ENCODE measurements around the gene KRTAP6-1. TPM values are rescaled to one million over a fixed set of nuclear protein-coding genes. Genes with fewer than 3 reads are reported as not detected.

KRTAP6-1 gene
- total RNA-seq, 1 donor from 2014 or later, result not detected

DNA sequence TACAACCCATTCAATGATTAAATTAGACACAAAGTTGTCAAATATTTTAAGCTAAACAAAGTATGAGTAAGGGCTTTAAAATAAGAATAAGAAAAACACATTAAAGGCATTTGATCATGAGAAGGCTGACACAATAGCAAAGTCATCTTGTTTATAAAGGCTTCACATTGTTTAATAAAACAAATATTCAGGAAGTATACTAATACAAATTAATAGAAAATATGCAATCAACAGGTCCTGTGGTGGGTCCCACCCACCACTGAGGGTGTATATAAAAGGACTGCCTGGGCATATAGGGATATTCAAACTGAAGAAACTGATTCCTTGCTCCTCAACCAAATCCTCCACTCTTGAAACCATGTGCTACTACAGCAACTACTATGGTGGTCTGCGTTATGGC lies 21.2 kb upstream of the KRTAP6-1 start, which contains the start of gene KRTAP20-2:
Gene KRTAP20-2 (plus strand): TSS at position 301 of the 400 bp plus-strand sequence. CDS start 58 bp downstream, at position 359.
- Mint-ChIP-seq H3K36me3 (ENCODE audit: low read depth) (no peaks in the 10 kb centered on the region), H3K4me1 (ENCODE audit: low read depth) (no peaks in the 10 kb centered on the region), H3K4me3 (ENCODE audit: unreplicated experiment) (no peak within 1 kb of the TSS), H3K27ac (ENCODE audit: unreplicated experiment) (no peak within 1 kb of the TSS), H3K27me3 (ENCODE audit: low read depth) (no peaks in the 10 kb centered on the region), H3K9me3 (ENCODE audit: low read depth) (peaks cover 10% of the 10 kb centered on the region)
- TF ChIP-seq CTCF (IDR thresholded peaks at IDR 0.05), result no peak
- no peak for DNase-seq (ENCODE audit: low spot score)

- no peak for TF ChIP-seq CTCF (IDR thresholded peaks at IDR 0.05)
- Mint-ChIP-seq H3K27ac (ENCODE audit: unreplicated experiment) (no peak overlapping the region), H3K4me3 (ENCODE audit: unreplicated experiment) (no peak overlapping the region), H3K36me3 (ENCODE audit: low read depth) (no peaks in the 10 kb centered on the region), H3K4me1 (ENCODE audit: low read depth) (no peaks in the 10 kb centered on the region), H3K27me3 (ENCODE audit: low read depth) (no peaks in the 10 kb centered on the region), H3K9me3 (ENCODE audit: low read depth) (peaks cover 22% of the 10 kb centered on the region)
- no peak for DNase-seq (ENCODE audit: low spot score)
These were observed 15.5 kb upstream of the KRTAP6-1 start for GRCh38 chr21:30629200-30629599.

DNA sequence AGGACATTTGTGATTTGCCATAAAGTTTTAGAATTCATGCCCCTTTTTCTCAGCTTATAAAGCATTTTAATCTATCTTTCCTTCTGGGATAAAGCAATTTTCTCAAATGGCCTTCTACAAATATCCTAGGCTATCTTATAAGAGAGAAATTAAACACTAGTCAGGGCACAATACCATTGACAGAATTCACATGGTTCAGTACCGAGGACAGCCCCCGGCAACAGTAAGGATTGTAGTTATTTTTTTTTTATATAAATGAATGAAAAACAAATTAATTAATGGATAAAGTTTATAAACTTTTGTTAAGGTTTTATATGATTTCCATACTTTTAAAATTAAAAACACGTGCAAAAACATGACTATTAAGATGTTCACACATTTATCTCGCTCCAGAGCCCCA lies 14.4 kb upstream of the KRTAP6-1 start:
- no peak overlapping the region for H3K27ac Mint-ChIP-seq (ENCODE audit: unreplicated experiment)
- H3K9me3 Mint-ChIP-seq (ENCODE audit: low read depth), result peaks cover 22% of the 10 kb centered on the region
- H3K4me1 Mint-ChIP-seq (ENCODE audit: low read depth), result no peaks in the 10 kb centered on the region
- no peaks in the 10 kb centered on the region for H3K27me3 Mint-ChIP-seq (ENCODE audit: low read depth)
- H3K36me3 Mint-ChIP-seq (ENCODE audit: low read depth), result no peaks in the 10 kb centered on the region
- H3K4me3 Mint-ChIP-seq (ENCODE audit: unreplicated experiment), result no peak overlapping the region
- TF ChIP-seq CTCF (IDR thresholded peaks at IDR 0.05), result no peak
- no peak for DNase-seq (ENCODE audit: low spot score)

DNA sequence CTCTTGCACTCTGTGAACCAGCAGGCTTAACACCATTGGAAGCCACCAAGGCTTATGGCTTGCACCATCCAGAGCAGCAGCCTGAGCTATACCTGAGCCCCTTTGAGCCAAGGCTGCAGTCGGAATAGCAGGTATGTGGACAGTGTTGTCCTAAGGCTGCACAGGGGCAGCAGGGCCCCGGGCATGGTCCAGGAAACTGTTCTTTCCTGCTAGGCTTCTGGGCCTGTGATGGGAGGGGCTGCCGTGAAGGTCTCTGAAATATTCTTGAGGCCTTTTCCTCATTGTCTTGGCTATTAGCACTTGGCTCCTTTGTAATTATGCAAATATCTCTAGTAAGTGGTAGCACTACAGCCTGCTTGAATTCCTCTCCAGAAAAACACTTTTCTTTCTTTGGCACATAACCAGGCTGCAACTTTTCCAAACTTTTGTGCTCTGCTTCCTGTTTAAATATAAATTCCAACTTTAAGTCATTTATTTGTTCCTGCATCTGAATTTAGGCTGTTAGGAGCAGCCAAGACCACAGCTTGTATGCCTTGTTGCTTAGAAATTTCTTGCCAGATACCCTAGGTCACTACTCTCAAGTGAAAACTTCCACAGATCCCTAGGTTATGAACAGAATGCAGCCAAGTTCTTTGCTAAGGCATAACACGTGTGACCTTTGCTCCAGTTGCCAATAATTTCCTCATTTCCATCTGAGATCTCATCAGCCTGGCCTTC lies 11.9 kb upstream of the KRTAP6-1 start:
- no peaks in the 10 kb centered on the region for H3K27me3 Mint-ChIP-seq (ENCODE audit: low read depth)
- no peak overlapping the region for H3K27ac Mint-ChIP-seq (ENCODE audit: unreplicated experiment)
- no peak for DNase-seq (ENCODE audit: low spot score)
- H3K4me3 Mint-ChIP-seq (ENCODE audit: unreplicated experiment), result no peak overlapping the region
- no peak for TF ChIP-seq CTCF (IDR thresholded peaks at IDR 0.05)
- H3K36me3 Mint-ChIP-seq (ENCODE audit: low read depth), result no peaks in the 10 kb centered on the region
- peaks cover 20% of the 10 kb centered on the region for H3K9me3 Mint-ChIP-seq (ENCODE audit: low read depth)
- no peaks in the 10 kb centered on the region for H3K4me1 Mint-ChIP-seq (ENCODE audit: low read depth)

DNA sequence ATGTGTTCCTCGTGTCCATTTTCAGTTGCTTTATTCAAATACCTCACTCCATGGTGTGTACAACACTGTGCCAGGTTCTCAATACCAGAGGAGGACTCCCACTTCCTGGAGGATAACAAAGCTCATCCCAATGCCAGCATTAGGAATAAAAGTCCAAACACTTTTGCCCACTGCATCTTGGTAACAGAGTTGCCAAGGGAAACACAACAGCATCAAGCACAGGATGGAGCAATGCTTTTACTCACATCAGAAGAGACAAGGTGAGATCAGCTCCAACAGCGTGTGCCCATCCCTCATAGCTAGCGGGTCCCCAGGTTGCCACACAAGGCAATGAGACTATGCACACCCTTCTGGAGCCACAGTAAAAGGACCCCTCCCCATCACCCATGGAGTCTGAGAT lies 9.6 kb upstream of the KRTAP6-1 start:
- peaks cover 20% of the 10 kb centered on the region for H3K9me3 Mint-ChIP-seq (ENCODE audit: low read depth)

More for the DNA sequence above, 9.6 kb upstream of the KRTAP6-1 start:
- Mint-ChIP-seq H3K36me3 (ENCODE audit: low read depth) (no peaks in the 10 kb centered on the region), H3K4me1 (ENCODE audit: low read depth) (no peaks in the 10 kb centered on the region), H3K27ac (ENCODE audit: unreplicated experiment) (no peak overlapping the region), H3K4me3 (ENCODE audit: unreplicated experiment) (no peak overlapping the region), H3K27me3 (ENCODE audit: low read depth) (no peaks in the 10 kb centered on the region)
- DNase-seq (ENCODE audit: low spot score), result no peak
- TF ChIP-seq CTCF (IDR thresholded peaks at IDR 0.05), result no peak
